NCI-H2081 treated with DMSO at 0.1 percent for 48 hours (cell line): Measurements from ENCODE around the gene FBXW12.

Experiments used
- DNase-seq: peaks from one replicate; lab custom pipeline; 2025; lab: John Stamatoyannopoulos, UW

FBXW12 gene

GRCh38 chr3:48435223-48435595 lies 63.2 kb downstream of the FBXW12 start:
- no peak for DNase-seq

GRCh38 chr3:48435774-48436476 lies 63.9 kb downstream of the FBXW12 start:
- no peak for DNase-seq

- DNase-seq = no peak
Measured at GRCh38 chr3:48436477-48436787, 64.4 kb downstream of the FBXW12 start.

GRCh38 chr3:48436855-48437254 lies 64.8 kb downstream of the FBXW12 start:
- no peak for DNase-seq

- no peak for DNase-seq
Measured at GRCh38 chr3:48437812-48438211, 65.8 kb downstream of the FBXW12 start.

GRCh38 chr3:48439820-48440589 lies 68.0 kb downstream of the FBXW12 start, which contains the start of the genes CCDC51 and TMA7:
Gene CCDC51 (minus strand): TSS chr3:48440119. CDS start chr3:48435128, 4,991 bp downstream.
Gene TMA7 (plus strand): TSS chr3:48440257. CDS start chr3:48440297, 40 bp downstream.
- peak; percentile 82 for DNase-seq

GRCh38 chr3:48440590-48440958 lies 68.6 kb downstream of the FBXW12 start:
- DNase-seq = no peak

GRCh38 chr3:48441940-48442339 lies 69.9 kb downstream of the FBXW12 start:
- no peak for DNase-seq
